ENCODE data around the gene CERS6. TPM values are rescaled to one million over a fixed set of nuclear protein-coding genes. Genes with fewer than 3 reads are reported as not detected.

The CERS6 gene
- total and polyA plus RNA-seq, 4 donors = 4.3 to 25.8 (median 13.6) TPM

GRCh38 chr2:168713325-168713724 lies 257.3 kb downstream of the CERS6 start:
- no peak overlapping the region for H3K9ac ChIP-seq (ENCODE audit: insufficient read depth in 1 of 2, low read length in 2 of 2)
- WGBS, 2 donors = 90 to 93% methylated on average over 1 of the region's 1 CpG
- no peak for ATAC-seq (ENCODE audit: insufficient read depth, low FRiP score)
- TF ChIP-seq CTCF (IDR thresholded peaks at IDR 0.05; ENCODE audit: control extremely low read depth, extremely low read depth) = no peak
- H3K4me1 ChIP-seq (ENCODE audit: control insufficient read depth in 5 of 5, insufficient read depth in 5 of 5, low read length in 5 of 5) = peaks cover 0 to 9% (median 0%) of the 10 kb centered on the region in 5 donors
- DNase-seq = no peak
- H3K27ac ChIP-seq (ENCODE audit: low read depth in 1 of 2, low read length in 1 of 2) = no peak overlapping the region
- H3K36me3 ChIP-seq (ENCODE audit: control insufficient read depth in 4 of 4, insufficient read depth in 4 of 4, low read length in 4 of 4) = peaks cover 0 to 7% (median under 1%) of the 10 kb centered on the region in 4 donors
- H3K9me3 ChIP-seq (ENCODE audit: control insufficient read depth in 4 of 4, insufficient read depth in 3 of 4, low read length in 3 of 4) = no peaks in the 10 kb centered on the region
- no peaks in the 10 kb centered on the region for H3K27me3 ChIP-seq (ENCODE audit: control insufficient read depth in 3 of 3, insufficient read depth in 3 of 3, low read length in 2 of 3)
- no peak overlapping the region for H3K4me3 ChIP-seq

GRCh38 chr2:168715849-168716248 lies 259.8 kb downstream of the CERS6 start:
- 94 to 96% methylated on average over 2 of the region's 2 CpGs for WGBS, 2 donors
- peaks cover 0 to 9% (median 0%) of the 10 kb centered on the region in 5 donors for H3K4me1 ChIP-seq (ENCODE audit: control insufficient read depth in 5 of 5, insufficient read depth in 5 of 5, low read length in 5 of 5)

GRCh38 chr2:168716839-168717238 lies 260.8 kb downstream of the CERS6 start:
- no peak overlapping the region for H3K9ac ChIP-seq (ENCODE audit: insufficient read depth in 1 of 2, low read length in 2 of 2)
- peaks cover 0 to 13% (median 4%) of the 10 kb centered on the region in 4 donors for H3K36me3 ChIP-seq (ENCODE audit: control insufficient read depth in 4 of 4, insufficient read depth in 4 of 4, low read length in 4 of 4)
- no peak overlapping the region for H3K27ac ChIP-seq (ENCODE audit: low read depth in 1 of 2, low read length in 1 of 2)
- no peaks in the 10 kb centered on the region for H3K27me3 ChIP-seq (ENCODE audit: control insufficient read depth in 3 of 3, insufficient read depth in 3 of 3, low read length in 2 of 3)
- no peaks in the 10 kb centered on the region for H3K9me3 ChIP-seq (ENCODE audit: control insufficient read depth in 4 of 4, insufficient read depth in 3 of 4, low read length in 3 of 4)
- TF ChIP-seq CTCF (IDR thresholded peaks at IDR 0.05; ENCODE audit: control extremely low read depth, extremely low read depth) = no peak
- ATAC-seq (ENCODE audit: insufficient read depth, low FRiP score) (no peak), DNase-seq (no peak)
- H3K4me3 ChIP-seq = no peak overlapping the region
- H3K4me1 ChIP-seq (ENCODE audit: control insufficient read depth in 5 of 5, insufficient read depth in 5 of 5, low read length in 5 of 5) = peaks cover 0 to 10% (median 0%) of the 10 kb centered on the region in 5 donors

More at GRCh38 chr2:168715849-168716248, 259.8 kb downstream of the CERS6 start:
- no peak overlapping the region for H3K9ac ChIP-seq (ENCODE audit: insufficient read depth in 1 of 2, low read length in 2 of 2)
- no peaks in the 10 kb centered on the region for H3K9me3 ChIP-seq (ENCODE audit: control insufficient read depth in 4 of 4, insufficient read depth in 3 of 4, low read length in 3 of 4)
- no peak for TF ChIP-seq CTCF (IDR thresholded peaks at IDR 0.05; ENCODE audit: control extremely low read depth, extremely low read depth)
- no peak overlapping the region for H3K4me3 ChIP-seq
- no peak overlapping the region for H3K27ac ChIP-seq (ENCODE audit: low read depth in 1 of 2, low read length in 1 of 2)
- H3K36me3 ChIP-seq (ENCODE audit: control insufficient read depth in 4 of 4, insufficient read depth in 4 of 4, low read length in 4 of 4) = peaks cover 0 to 13% (median 4%) of the 10 kb centered on the region in 4 donors
- no peak for DNase-seq
- ATAC-seq (ENCODE audit: insufficient read depth, low FRiP score) = no peak
- no peaks in the 10 kb centered on the region for H3K27me3 ChIP-seq (ENCODE audit: control insufficient read depth in 3 of 3, insufficient read depth in 3 of 3, low read length in 2 of 3)

Data from lung (tissue), 12 donors.